ENCODE data around the gene SNX33.
"Not testable (repeated sequence)": the region's sequence is repeated elsewhere in the genome, so short reads cannot be mapped to it uniquely, and the experiment has no call there.

GRCh38 chr15:75705375-75705774 lies 57.7 kb downstream of the SNX33 start:
- TF ChIP-seq, protein P1, sequence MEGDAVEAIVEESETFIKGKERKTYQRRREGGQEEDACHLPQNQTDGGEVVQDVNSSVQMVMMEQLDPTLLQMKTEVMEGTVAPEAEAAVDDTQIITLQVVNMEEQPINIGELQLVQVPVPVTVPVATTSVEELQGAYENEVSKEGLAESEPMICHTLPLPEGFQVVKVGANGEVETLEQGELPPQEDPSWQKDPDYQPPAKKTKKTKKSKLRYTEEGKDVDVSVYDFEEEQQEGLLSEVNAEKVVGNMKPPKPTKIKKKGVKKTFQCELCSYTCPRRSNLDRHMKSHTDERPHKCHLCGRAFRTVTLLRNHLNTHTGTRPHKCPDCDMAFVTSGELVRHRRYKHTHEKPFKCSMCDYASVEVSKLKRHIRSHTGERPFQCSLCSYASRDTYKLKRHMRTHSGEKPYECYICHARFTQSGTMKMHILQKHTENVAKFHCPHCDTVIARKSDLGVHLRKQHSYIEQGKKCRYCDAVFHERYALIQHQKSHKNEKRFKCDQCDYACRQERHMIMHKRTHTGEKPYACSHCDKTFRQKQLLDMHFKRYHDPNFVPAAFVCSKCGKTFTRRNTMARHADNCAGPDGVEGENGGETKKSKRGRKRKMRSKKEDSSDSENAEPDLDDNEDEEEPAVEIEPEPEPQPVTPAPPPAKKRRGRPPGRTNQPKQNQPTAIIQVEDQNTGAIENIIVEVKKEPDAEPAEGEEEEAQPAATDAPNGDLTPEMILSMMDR (IDR thresholded peaks at IDR 0.05) = not testable (repeated sequence)
- TF ChIP-seq POLR2A (IDR thresholded peaks at IDR 0.05) = not testable (repeated sequence)

Data from heart left ventricle (tissue), 13 donors.